Hematopoietic multipotent progenitor cell treated with erythropoietin and hydrocortisone succinate and interleukin-3 and kit ligand, for 6 days (in vitro differentiated cells): ENCODE data around the gene ZSCAN18.
"Not testable (repeated sequence)": the region's sequence is repeated elsewhere in the genome, so short reads cannot be mapped to it uniquely, and the experiment has no call there.

ENCODE experiments used
- DNase-seq: peaks from one replicate; pipeline ENCODE4 v3.0.0-alpha.2; 2015

The ZSCAN18 gene, protein sequence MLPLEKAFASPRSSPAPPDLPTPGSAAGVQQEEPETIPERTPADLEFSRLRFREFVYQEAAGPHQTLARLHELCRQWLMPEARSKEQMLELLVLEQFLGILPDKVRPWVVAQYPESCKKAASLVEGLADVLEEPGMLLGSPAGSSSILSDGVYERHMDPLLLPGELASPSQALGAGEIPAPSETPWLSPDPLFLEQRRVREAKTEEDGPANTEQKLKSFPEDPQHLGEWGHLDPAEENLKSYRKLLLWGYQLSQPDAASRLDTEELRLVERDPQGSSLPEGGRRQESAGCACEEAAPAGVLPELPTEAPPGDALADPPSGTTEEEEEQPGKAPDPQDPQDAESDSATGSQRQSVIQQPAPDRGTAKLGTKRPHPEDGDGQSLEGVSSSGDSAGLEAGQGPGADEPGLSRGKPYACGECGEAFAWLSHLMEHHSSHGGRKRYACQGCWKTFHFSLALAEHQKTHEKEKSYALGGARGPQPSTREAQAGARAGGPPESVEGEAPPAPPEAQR

DNA sequence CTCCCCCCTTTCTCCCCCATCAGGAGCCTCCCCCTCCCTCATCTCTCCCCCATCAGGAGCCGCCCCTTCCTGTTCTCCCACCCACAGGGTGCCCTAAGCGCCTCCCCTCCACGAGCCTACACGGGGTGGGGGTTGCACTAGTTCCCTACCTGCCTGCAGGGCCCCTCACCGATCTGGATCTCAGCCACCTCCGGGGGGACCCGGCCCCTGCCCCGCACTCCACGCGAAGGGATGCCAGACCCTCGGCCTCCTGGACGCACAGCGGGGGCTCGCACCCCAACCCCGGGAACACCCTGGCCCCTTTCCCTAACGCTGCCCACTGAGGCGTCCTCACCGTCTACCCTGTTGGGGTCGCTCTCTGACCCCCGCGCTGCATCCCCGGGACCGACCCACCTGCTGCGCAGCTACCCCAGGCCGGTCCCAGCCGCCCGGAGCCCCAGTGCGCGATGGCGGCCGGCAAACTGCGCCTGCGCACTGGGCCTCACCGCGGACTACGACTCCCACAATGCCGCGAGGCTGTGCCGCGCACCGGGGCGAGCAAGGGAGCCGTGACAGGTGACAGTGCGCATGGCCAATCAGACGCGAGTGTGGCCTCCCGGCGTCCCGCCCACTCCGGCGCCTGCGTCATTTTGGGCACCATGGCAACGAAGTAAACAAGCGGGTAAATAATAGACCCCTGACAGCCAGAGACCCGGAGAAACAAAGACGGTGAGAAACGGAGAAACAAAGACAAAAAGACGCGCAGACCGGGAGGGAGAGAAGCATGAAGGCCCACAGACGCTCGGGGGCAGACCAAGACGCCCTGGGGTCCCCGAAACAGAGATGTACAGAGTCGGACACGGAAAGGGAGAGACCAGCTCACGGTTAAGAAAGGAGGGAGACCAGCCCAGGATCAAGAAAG, at the start of gene ZSCAN18:
Gene ZSCAN18 (minus strand): TSS at position 451 of the 901 bp plus-strand sequence. CDS start 7,964 bp downstream, outside the sequence.
- peak; percentile 92 for DNase-seq

- DNase-seq, result not testable (repeated sequence)
These were observed 49.4 kb upstream of the ZSCAN18 start for GRCh38 chr19:58147475-58147874.

DNA sequence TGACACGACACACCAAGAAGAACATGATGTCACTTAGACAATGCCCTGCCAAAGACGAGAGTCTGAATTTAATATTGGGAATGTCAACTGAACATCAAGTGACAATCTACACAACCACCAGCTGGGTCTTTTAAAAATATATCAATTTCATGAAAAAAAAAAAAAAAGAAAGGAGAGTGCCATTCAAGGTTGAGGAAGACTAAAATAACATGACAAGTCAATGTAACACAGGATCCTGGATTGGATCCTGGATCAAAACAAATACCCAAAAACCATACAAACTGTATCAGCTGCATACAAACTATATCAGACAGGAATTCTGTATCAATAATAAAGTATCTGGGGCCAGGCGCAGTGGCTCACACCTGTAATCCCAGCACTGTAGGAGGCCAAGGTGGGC, 47.8 kb upstream of the ZSCAN18 start:
- no peak for DNase-seq

GRCh38 chr19:58134244-58134643, 36.2 kb upstream of the ZSCAN18 start:
- no peak for DNase-seq

DNA sequence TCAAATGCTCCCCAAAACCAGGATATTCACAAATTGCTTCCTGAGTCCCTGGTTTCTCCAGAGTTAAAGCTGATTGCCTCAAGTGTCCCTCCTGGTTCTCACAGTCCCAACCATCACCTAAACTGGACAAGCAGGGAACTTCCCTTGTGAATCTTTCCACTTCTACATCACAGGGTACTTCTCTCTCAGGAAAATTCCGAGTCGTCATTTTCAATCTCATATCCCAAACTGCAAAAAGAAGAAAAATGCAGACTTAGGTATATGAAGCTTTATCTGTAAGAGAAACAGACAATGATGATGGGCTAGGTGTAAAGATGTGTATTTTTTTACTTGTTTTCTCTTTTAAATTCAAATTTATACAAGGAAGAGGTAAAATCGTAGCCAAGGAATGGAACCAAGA, 31.3 kb upstream of the ZSCAN18 start:
- no peak for DNase-seq

- DNase-seq, result peak; percentile 18
These were observed 30.1 kb upstream of the ZSCAN18 start for GRCh38 chr19:58128041-58128685.

DNA sequence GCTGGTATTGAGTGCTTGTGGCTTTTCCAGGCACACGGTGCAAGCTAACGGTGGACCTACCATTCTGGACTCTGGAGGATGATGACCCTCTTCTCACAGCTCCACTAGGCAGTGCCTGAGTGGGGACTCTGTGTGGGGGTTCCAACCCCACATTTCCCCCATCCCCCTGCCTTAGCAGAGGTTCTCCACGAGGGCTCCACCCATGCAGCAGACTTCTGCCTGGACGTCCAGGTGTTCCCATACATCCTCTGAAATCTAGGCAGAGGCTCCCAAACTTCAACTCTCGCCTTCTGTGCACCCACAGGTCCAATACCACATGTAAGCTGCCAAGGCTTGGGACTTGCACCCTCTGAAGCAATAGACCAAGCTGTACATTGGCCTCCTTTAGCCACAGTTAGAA, 25.3 kb upstream of the ZSCAN18 start:
- no peak for DNase-seq

GRCh38 chr19:58118979-58119733, 21.1 kb upstream of the ZSCAN18 start:
- no peak for DNase-seq

GRCh38 chr19:58117841-58118575, 20.0 kb upstream of the ZSCAN18 start:
- DNase-seq, result no peak

- DNase-seq, result no peak
These were observed 10.5 kb upstream of the ZSCAN18 start for GRCh38 chr19:58108546-58108817.

GRCh38 chr19:58107778-58108545, 9.9 kb upstream of the ZSCAN18 start:
- no peak for DNase-seq

DNA sequence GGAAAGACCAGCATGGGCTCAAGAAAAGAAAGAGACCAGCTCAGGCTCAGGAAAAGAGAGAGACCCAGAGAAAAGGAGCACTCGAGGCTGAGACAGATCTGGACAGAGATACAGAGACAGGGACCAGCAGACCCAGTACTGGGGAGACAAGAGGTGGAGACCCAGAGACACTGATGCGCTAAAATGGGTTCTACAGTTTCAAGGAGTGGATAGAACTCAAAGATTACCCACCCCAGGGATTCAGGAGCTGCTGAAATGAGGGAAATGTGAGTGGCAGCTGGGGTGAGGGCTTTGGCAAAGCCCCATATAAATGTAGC, 609 bp upstream of the ZSCAN18 start:
- peak; percentile 15 for DNase-seq

- no peak for DNase-seq
These were observed 682 bp downstream of the ZSCAN18 start for GRCh38 chr19:58097349-58097748.

DNA sequence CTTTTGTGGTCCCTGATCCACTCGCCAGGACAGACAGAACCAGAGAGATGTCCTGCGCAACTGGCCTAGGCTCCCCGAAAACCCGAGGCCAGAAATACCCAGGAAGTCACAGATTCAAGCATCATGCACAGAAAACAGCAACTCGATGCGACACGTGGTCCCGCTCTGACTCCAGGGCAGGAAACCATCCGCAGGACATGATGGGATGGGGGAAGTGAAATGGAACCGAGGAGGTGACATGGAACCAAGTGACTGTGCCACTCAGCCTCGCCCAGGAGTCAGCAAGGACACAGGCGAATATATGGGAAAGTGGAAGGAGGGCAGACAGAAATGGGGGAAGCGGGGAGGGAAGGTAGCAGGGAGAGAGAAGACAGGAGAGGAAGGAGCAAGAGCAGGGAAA, 1.1 kb downstream of the ZSCAN18 start:
- no peak for DNase-seq

DNA sequence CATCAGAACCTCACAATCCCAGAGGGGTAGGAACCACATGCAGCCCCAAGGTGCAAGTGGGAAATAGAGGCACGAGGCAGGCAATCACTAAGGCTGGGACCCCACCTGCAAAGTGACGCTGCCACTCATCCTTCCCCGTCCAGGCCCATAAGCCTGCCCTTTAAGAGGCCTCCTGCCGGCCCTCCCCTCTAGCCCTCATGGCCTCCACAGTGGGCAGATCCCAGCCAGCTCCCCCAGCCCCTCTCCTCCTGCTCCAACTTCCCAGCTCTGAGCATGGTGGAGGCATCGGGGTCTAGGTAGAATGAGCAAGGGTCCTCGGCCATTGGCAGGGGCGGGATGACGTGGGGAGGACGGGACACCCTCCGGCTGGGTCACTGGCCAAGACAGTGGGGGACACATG, 2.7 kb downstream of the ZSCAN18 start:
- DNase-seq, result no peak

GRCh38 chr19:58093071-58093470, 5.0 kb downstream of the ZSCAN18 start:
- DNase-seq, result no peak

GRCh38 chr19:58091251-58091995, 6.6 kb downstream of the ZSCAN18 start:
- no peak for DNase-seq

GRCh38 chr19:58089846-58090245, 8.2 kb downstream of the ZSCAN18 start:
- DNase-seq, result no peak

- DNase-seq, result no peak
These were observed 9.4 kb downstream of the ZSCAN18 start for GRCh38 chr19:58088521-58089052.
